Bronchial epithelial cell (primary cell): ENCODE results near the gene ANKRD9. TPM values are rescaled to one million over a fixed set of nuclear protein-coding genes. Genes with fewer than 3 reads are reported as not detected.
A peak's percentile ranks its signal among the peaks of the same experiment; 100 is the strongest.

Source experiments
- DNase-seq: peaks from one replicate; pipeline ENCODE4 v3.0.0-alpha.2; 2010; ENCODE audit warnings: low read depth
- FAIRE-seq: peaks from 2 replicates; lab custom pipeline; 2011; peaks lifted over from hg19 to GRCh38; lab: Jason Lieb, UNC
- H3K27me3 ChIP-seq: 2 replicates; pipeline ENCODE4 v1.5.1; 2011; ENCODE audit warnings: low read length; ENCODE audit not compliant: control insufficient read depth, insufficient read depth
- H3K36me3 ChIP-seq: 2 replicates; pipeline ENCODE4 v1.5.1; 2011; ENCODE audit warnings: low read length; ENCODE audit not compliant: control insufficient read depth, insufficient read depth
- H3K4me3 ChIP-seq: 2 replicates; pipeline ENCODE4 v1.5.1; 2011; ENCODE audit warnings: mild to moderate bottlenecking, low read depth, low read length, control low read depth
- total RNA-seq: library from RNA; depleted of rRNA; stranded (reverse); fragments of >200 nt; gene quantifications from 2 replicates; pipeline ENCODE4 v1.2.1, GENCODE V29; 2014
- TF ChIP-seq, protein P1 (sequence below): IDR thresholded peaks from 2 replicates; pipeline ENCODE4 v1.5.1; 2011; ENCODE audit warnings: mild to moderate bottlenecking, moderate library complexity, low read length, control low read depth, inconsistent platforms; ENCODE audit not compliant: insufficient read depth, severe bottlenecking

The ANKRD9 gene
- total RNA-seq, 1 donor from 2014 or later = 34.8 TPM

GRCh38 chr14:102461490-102462338 is 47.9 kb downstream of the ANKRD9 start:
- TF ChIP-seq, protein P1, sequence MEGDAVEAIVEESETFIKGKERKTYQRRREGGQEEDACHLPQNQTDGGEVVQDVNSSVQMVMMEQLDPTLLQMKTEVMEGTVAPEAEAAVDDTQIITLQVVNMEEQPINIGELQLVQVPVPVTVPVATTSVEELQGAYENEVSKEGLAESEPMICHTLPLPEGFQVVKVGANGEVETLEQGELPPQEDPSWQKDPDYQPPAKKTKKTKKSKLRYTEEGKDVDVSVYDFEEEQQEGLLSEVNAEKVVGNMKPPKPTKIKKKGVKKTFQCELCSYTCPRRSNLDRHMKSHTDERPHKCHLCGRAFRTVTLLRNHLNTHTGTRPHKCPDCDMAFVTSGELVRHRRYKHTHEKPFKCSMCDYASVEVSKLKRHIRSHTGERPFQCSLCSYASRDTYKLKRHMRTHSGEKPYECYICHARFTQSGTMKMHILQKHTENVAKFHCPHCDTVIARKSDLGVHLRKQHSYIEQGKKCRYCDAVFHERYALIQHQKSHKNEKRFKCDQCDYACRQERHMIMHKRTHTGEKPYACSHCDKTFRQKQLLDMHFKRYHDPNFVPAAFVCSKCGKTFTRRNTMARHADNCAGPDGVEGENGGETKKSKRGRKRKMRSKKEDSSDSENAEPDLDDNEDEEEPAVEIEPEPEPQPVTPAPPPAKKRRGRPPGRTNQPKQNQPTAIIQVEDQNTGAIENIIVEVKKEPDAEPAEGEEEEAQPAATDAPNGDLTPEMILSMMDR = no peak
- Histone ChIP-seq H3K4me3 (no peak overlapping the region), H3K36me3 (peaks cover 8% of the 10 kb centered on the region), H3K27me3 (no peaks in the 10 kb centered on the region)
- peak; percentile 40 for FAIRE-seq
- DNase-seq = no peak

DNA sequence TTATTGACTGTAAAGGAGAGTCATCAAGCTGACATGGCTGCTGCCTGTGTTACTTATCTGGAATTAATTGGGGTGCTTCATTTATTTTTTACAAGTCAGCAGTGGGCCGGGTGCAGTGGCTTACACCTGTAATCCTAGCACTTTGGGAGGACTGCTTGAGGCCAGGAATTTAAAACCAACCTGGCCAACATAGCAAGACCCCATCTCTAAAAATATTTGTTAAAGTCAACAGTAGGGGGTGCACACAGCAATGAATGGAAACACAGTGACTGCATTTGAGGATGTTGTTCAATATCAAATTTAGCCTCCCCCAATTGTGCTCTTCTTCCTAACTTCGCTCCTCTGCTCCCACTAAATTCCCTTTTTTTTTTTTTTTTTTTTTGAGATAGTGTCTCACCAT is 52.1 kb downstream of the ANKRD9 start:
- Histone ChIP-seq H3K27me3 (no peaks in the 10 kb centered on the region), H3K4me3 (no peak overlapping the region), H3K36me3 (peaks cover 16% of the 10 kb centered on the region)
- no peak for FAIRE-seq
- DNase-seq = no peak
- TF ChIP-seq, protein P1 = no peak

GRCh38 chr14:102454711-102455110 is 54.9 kb downstream of the ANKRD9 start:
- peaks cover 19% of the 10 kb centered on the region for H3K36me3 ChIP-seq
- DNase-seq (no peak), FAIRE-seq (no peak)
- no peaks in the 10 kb centered on the region for H3K27me3 ChIP-seq
- H3K4me3 ChIP-seq = no peak overlapping the region
- TF ChIP-seq, protein P1 = no peak

GRCh38 chr14:102452302-102452701 is 57.3 kb downstream of the ANKRD9 start:
- TF ChIP-seq, protein P1 = no peak
- FAIRE-seq (no peak), DNase-seq (no peak)
- Histone ChIP-seq H3K27me3 (no peaks in the 10 kb centered on the region), H3K36me3 (peaks cover 20% of the 10 kb centered on the region), H3K4me3 (no peak overlapping the region)

Other genes with a start within 250 kb of the ANKRD9 start
- 3.2 and 4.0 TPM in 2 replicates for gene MOK, start 204.6 kb downstream of the ANKRD9 start, total RNA-seq
- gene ZNF839, start 190.0 kb downstream of the ANKRD9 start, total RNA-seq = 8.2 and 9.7 TPM in 2 replicates
- gene CINP, start 146.9 kb downstream of the ANKRD9 start, total RNA-seq = 38.4 and 42.9 TPM in 2 replicates
- 4.7 and 7.6 TPM in 2 replicates for gene TECPR2, start 146.8 kb downstream of the ANKRD9 start, total RNA-seq
- 19.7 and 38.3 TPM in 2 replicates for gene RCOR1, start 82.9 kb upstream of the ANKRD9 start, total RNA-seq